Subcutaneous adipose tissue (tissue), 4 donors: Measurements from ENCODE around the gene CYTH2. TPM values are rescaled to one million over a fixed set of nuclear protein-coding genes. Genes with fewer than 3 reads are reported as not detected.

Experiments used
- CTCF ChIP-seq: fragments of 450-650 bp; IDR thresholded peaks from one replicate; pipeline ENCODE4 v1.5.1; 2016; ENCODE audit warnings: low read depth, mild to moderate bottlenecking, control low read depth, antibody characterized with exemption, moderate library complexity
- total RNA-seq, 4 donors: library from RNA; depleted of rRNA; stranded (reverse); fragments of >200 nt; gene quantifications; one replicate each; pipeline ENCODE4 v1.1.0, GENCODE V29; 2016

CYTH2 gene
- total RNA-seq, 4 donors from 2014 or later: 15.8 to 64.0 (median 31.5) TPM

- TF ChIP-seq CTCF: no peak
These were observed 44.3 kb downstream of the CYTH2 start for GRCh38 chr19:48513289-48514122.

- no peak for TF ChIP-seq CTCF
These were observed 44.9 kb downstream of the CYTH2 start for GRCh38 chr19:48514123-48514458.

GRCh38 chr19:48516536-48516935 is 47.4 kb downstream of the CYTH2 start:
- TF ChIP-seq CTCF: no peak

- TF ChIP-seq CTCF: no peak
These were observed 49.0 kb downstream of the CYTH2 start for GRCh38 chr19:48518207-48518606.

- TF ChIP-seq CTCF: no peak
These were observed 51.0 kb downstream of the CYTH2 start for GRCh38 chr19:48520134-48520533.

- TF ChIP-seq CTCF: no peak
These were observed 55.1 kb downstream of the CYTH2 start for GRCh38 chr19:48524221-48524620.

- no peak for TF ChIP-seq CTCF
These were observed 55.6 kb downstream of the CYTH2 start for GRCh38 chr19:48524732-48525131.
